Ishikawa (cell line): ENCODE data around the gene NPM3.

Source experiments
- CEBPB ChIP-seq: IDR thresholded peaks from 2 replicates; pipeline ENCODE4 v1.6.1; 2012
- EP300 ChIP-seq: IDR thresholded peaks from 2 replicates; pipeline ENCODE4 v1.6.1; 2012; ENCODE audit warnings: borderline replicate concordance
- NFIC ChIP-seq: IDR thresholded peaks from 2 replicates; pipeline ENCODE4 v1.6.1; 2012
- REST ChIP-seq: IDR thresholded peaks from 2 replicates; pipeline ENCODE4 v1.6.1; 2012; ENCODE audit warnings: low read depth, mild to moderate bottlenecking

- TF ChIP-seq NFIC (no peak), EP300 (no peak), CEBPB (no peak), REST (no peak)
Measured at GRCh38 chr10:101784558-101784957, 1.3 kb upstream of the NPM3 start.
